ENCODE data around the gene GNL2. TPM values are rescaled to one million over a fixed set of nuclear protein-coding genes. Genes with fewer than 3 reads are reported as not detected.
"Not testable (repeated sequence)": the region's sequence is repeated elsewhere in the genome, so short reads cannot be mapped to it uniquely, and the experiment has no call there.

The GNL2 gene
- total RNA-seq, 1 donor from 2014 or later = 50.0 TPM

DNA sequence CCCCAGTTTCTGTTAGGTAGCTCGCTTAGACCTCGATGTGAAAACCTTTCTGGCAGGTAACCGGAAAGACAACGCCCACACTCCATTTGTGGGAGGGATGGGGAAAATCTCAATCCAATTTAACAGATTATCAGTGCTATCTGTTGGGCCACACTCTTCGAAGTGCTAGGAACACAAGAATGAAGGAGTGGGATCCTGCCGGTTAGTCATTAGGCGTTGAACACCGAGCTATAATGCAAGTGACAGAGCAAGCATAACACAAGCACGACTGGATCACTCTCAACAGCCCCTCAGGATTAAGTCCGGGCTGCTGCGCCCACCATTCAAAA is 42.2 kb downstream of the GNL2 start:
- peak overlapping the region; percentile 97 for H3K27ac Mint-ChIP-seq

DNA sequence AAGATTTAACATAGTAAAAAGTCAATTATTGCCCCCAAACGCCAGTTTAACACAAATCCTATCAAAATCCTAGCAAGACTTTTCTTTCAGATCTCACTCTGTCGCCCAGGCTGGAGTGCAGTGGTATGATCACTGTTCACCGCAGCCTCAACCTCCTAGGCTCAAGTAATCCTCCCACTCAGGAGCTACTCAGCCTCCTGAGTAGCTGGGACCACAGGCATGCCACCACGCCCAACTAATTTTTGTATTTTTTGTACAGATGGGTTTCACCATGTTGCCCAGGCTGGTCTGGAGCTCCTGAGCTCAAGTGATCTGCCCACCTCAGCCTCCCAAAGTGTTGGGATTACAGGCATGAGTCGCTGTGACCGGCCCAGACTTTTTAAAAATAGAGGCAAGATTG is 46.4 kb downstream of the GNL2 start:
- no peaks in the 10 kb centered on the region for H3K9me3 Mint-ChIP-seq (ENCODE audit: low read depth)
- DNase-seq (ENCODE audit: low spot score, unreplicated experiment) = no peak
- H3K36me3 Mint-ChIP-seq (ENCODE audit: insufficient read depth) = peaks cover 18% of the 10 kb centered on the region
- peaks cover 14% of the 10 kb centered on the region for H3K4me1 Mint-ChIP-seq (ENCODE audit: low read depth)
- no peaks in the 10 kb centered on the region for H3K27me3 Mint-ChIP-seq
- no peak overlapping the region for H3K27ac Mint-ChIP-seq
- TF ChIP-seq, protein P1, sequence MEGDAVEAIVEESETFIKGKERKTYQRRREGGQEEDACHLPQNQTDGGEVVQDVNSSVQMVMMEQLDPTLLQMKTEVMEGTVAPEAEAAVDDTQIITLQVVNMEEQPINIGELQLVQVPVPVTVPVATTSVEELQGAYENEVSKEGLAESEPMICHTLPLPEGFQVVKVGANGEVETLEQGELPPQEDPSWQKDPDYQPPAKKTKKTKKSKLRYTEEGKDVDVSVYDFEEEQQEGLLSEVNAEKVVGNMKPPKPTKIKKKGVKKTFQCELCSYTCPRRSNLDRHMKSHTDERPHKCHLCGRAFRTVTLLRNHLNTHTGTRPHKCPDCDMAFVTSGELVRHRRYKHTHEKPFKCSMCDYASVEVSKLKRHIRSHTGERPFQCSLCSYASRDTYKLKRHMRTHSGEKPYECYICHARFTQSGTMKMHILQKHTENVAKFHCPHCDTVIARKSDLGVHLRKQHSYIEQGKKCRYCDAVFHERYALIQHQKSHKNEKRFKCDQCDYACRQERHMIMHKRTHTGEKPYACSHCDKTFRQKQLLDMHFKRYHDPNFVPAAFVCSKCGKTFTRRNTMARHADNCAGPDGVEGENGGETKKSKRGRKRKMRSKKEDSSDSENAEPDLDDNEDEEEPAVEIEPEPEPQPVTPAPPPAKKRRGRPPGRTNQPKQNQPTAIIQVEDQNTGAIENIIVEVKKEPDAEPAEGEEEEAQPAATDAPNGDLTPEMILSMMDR (IDR thresholded peaks at IDR 0.05; ENCODE audit: unreplicated experiment) = no peak
- no peak overlapping the region for H3K4me3 Mint-ChIP-seq (ENCODE audit: low read depth)

More for the DNA sequence above, 42.2 kb downstream of the GNL2 start:
- DNase-seq (ENCODE audit: low spot score, unreplicated experiment) = no peak
- no peaks in the 10 kb centered on the region for H3K27me3 Mint-ChIP-seq
- H3K4me3 Mint-ChIP-seq (ENCODE audit: low read depth) = peak overlapping the region; percentile 96
- TF ChIP-seq, protein P1 (IDR thresholded peaks at IDR 0.05; ENCODE audit: unreplicated experiment) = no peak
- peaks cover 5% of the 10 kb centered on the region for H3K36me3 Mint-ChIP-seq (ENCODE audit: insufficient read depth)
- H3K9me3 Mint-ChIP-seq (ENCODE audit: low read depth) = no peaks in the 10 kb centered on the region
- peaks cover 32% of the 10 kb centered on the region for H3K4me1 Mint-ChIP-seq (ENCODE audit: low read depth)

DNA sequence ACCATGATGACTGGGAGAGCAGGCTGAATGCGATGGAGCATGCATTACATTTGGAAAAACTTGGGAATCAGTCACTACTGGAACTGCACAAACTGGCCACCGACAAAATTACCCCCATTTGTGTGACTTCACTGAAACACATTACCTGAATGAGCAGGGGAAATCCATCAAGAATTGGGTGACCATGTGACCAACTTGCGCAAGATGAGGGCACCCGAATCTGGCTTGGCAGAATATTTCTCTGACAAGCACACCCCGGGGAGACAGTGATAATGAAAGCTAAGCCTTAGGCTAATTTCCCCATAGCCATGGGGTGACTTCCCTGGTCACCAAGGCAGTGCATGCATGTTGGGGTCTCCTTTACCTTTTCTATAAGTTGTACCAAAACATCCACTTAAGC is 50.7 kb downstream of the GNL2 start:
- Mint-ChIP-seq H3K4me3 (ENCODE audit: low read depth) (no peak overlapping the region), H3K27me3 (no peaks in the 10 kb centered on the region), H3K4me1 (ENCODE audit: low read depth) (no peaks in the 10 kb centered on the region), H3K36me3 (ENCODE audit: insufficient read depth) (peaks cover 24% of the 10 kb centered on the region), H3K27ac (no peak overlapping the region), H3K9me3 (ENCODE audit: low read depth) (no peaks in the 10 kb centered on the region)
- TF ChIP-seq, protein P1 (IDR thresholded peaks at IDR 0.05; ENCODE audit: unreplicated experiment) = no peak
- no peak for DNase-seq (ENCODE audit: low spot score, unreplicated experiment)

DNA sequence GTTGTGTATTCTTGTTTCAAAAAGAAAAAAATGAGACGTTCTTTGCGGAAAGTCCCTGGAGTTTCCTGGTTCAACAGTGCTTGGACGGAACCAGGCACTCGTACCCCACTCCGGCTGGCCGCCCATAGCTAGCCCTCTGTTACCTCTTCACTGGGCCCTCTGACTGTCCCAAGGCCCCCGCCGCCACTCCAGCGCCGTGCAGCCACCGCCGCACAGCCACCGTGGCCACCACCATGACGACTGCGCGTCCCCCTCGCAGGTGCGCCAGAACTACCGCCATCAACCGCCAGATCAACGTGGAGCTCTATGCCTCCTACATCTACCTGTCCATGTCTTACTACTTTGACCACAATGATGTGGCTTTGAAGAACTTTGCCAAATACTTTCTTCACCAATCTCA is 51.2 kb downstream of the GNL2 start:
- no peaks in the 10 kb centered on the region for H3K4me1 Mint-ChIP-seq (ENCODE audit: low read depth)
- no peak overlapping the region for H3K4me3 Mint-ChIP-seq (ENCODE audit: low read depth)
- no peak for DNase-seq (ENCODE audit: low spot score, unreplicated experiment)
- no peaks in the 10 kb centered on the region for H3K27me3 Mint-ChIP-seq
- no peak overlapping the region for H3K27ac Mint-ChIP-seq
- H3K36me3 Mint-ChIP-seq (ENCODE audit: insufficient read depth) = peaks cover 25% of the 10 kb centered on the region
- TF ChIP-seq, protein P1 (IDR thresholded peaks at IDR 0.05; ENCODE audit: unreplicated experiment) = no peak
- no peaks in the 10 kb centered on the region for H3K9me3 Mint-ChIP-seq (ENCODE audit: low read depth)

DNA sequence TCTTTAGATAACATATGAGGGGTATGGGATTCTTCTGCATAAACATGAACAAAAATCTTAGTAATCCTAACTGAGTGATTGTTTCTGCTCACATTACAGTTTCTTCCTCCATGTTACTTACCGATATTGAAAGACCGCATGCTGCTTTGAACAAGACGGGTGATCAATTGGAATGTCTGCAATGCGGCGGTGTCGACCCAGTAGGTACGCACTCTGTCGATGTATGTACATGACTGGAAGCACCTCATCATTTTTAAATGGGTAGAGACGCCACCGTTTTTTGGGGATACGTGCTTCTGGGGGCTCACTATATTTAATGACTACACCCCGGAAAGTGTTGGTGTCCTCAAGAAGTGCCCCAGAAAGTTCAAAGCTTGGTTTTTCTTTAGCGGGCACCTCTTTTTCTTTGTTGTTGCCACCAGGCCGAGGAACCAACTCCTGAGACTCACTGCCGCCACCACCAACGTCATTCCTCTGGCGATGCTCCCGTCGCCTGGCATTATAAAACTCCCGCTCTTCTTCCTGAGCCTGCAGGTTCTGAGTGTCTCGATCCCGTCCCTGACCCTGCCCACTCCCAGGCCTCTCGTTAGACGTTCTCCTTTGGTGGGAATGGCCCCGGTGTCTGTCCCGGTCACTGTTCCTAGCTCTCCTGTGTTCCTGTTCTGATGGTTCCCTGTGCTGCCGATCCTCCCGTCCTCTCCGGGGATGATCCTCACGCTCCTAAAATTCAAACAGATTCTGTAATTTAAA is 55.5 kb downstream of the GNL2 start:
- H3K9me3 Mint-ChIP-seq (ENCODE audit: low read depth) = no peaks in the 10 kb centered on the region
- H3K36me3 Mint-ChIP-seq (ENCODE audit: insufficient read depth) = peaks cover 26% of the 10 kb centered on the region
- no peak for DNase-seq (ENCODE audit: low spot score, unreplicated experiment)
- H3K4me1 Mint-ChIP-seq (ENCODE audit: low read depth) = no peaks in the 10 kb centered on the region
- H3K27me3 Mint-ChIP-seq = no peaks in the 10 kb centered on the region
- H3K27ac Mint-ChIP-seq = no peak overlapping the region
- H3K4me3 Mint-ChIP-seq (ENCODE audit: low read depth) = no peak overlapping the region
- TF ChIP-seq, protein P1 (IDR thresholded peaks at IDR 0.05; ENCODE audit: unreplicated experiment) = no peak

DNA sequence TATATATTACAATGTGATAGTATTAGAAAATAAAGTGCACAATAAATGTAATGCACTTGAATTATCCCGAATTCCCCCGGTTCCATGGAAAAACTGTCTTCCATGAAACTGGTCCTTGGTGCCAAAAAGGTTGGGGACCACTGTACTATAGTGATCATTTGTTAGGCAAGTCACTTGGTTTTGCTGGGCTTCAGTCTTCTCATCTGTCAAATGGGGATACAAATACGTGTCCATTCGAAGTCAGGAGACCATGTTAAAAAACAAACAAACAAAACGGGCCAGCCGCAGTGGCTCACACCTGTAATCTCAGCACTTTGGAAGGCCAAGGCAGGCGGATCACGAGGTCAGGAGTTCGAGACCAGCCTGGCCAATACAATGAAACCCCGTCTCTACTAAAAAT is 56.6 kb downstream of the GNL2 start:
- not testable (repeated sequence) for H3K4me1 Mint-ChIP-seq (ENCODE audit: low read depth); H3K9me3 Mint-ChIP-seq (ENCODE audit: low read depth); H3K27ac Mint-ChIP-seq; H3K4me3 Mint-ChIP-seq (ENCODE audit: low read depth); H3K27me3 Mint-ChIP-seq; DNase-seq (ENCODE audit: low spot score, unreplicated experiment)
- peaks cover 25% of the 10 kb centered on the region for H3K36me3 Mint-ChIP-seq (ENCODE audit: insufficient read depth)
